Hepatocyte (in vitro differentiated cells): Measurements from ENCODE around the gene GOLGA7B. TPM values are rescaled to one million over a fixed set of nuclear protein-coding genes. Genes with fewer than 3 reads are reported as not detected.

Experiments used
- DNase-seq: peaks from one replicate; pipeline ENCODE4 v3.0.0-alpha.2; 2016; ENCODE audit warnings: low spot score
- H2AFZ ChIP-seq: fragments of 200-600 bp; sonication (generic); 2 replicates; pipeline ENCODE4 v1.6.0; 2016; ENCODE audit warnings: antibody characterized with exemption, mild to moderate bottlenecking
- H3K27ac ChIP-seq: fragments of 200-600 bp; sonication (generic); 2 replicates; pipeline ENCODE4 v1.5.1; 2016; ENCODE audit warnings: mild to moderate bottlenecking
- H3K27me3 ChIP-seq: fragments of 200-600 bp; sonication (generic); 2 replicates; pipeline ENCODE4 v1.6.1; 2016
- H3K36me3 ChIP-seq: fragments of 200-600 bp; sonication (generic); replicated peaks from 2 replicates; pipeline ENCODE4 v1.5.1; 2016; ENCODE audit warnings: low read depth; ENCODE audit not compliant: insufficient read depth
- H3K4me1 ChIP-seq: fragments of 200-600 bp; sonication (generic); 2 replicates; pipeline ENCODE4 v1.5.1; 2016; ENCODE audit warnings: mild to moderate bottlenecking, moderate library complexity; ENCODE audit not compliant: insufficient read depth
- H3K4me2 ChIP-seq: fragments of 200-600 bp; sonication (generic); 2 replicates; pipeline ENCODE4 v1.6.0; 2016
- H3K4me3 ChIP-seq: fragments of 200-600 bp; sonication (generic); 2 replicates; pipeline ENCODE4 v1.5.1; 2016; ENCODE audit warnings: mild to moderate bottlenecking
- H3K79me2 ChIP-seq: fragments of 200-600 bp; sonication (generic); 2 replicates; pipeline ENCODE4 v1.6.0; 2017; ENCODE audit warnings: mild to moderate bottlenecking
- H3K9me2 ChIP-seq: fragments of 200-600 bp; sonication (generic); replicated peaks from 2 replicates; pipeline ENCODE4 v1.6.0; 2017; ENCODE audit warnings: mild to moderate bottlenecking; ENCODE audit not compliant: insufficient read depth
- H3K9me3 ChIP-seq: fragments of 200-600 bp; sonication (generic); 2 replicates; pipeline ENCODE4 v1.5.1; 2016; ENCODE audit warnings: low read depth, mild to moderate bottlenecking
- H4K20me1 ChIP-seq: fragments of 200-600 bp; sonication (generic); 2 replicates; pipeline ENCODE4 v1.6.0; 2016; ENCODE audit warnings: mild to moderate bottlenecking; ENCODE audit not compliant: insufficient read depth, poor library complexity, severe bottlenecking
- CTCF ChIP-seq: fragments of 200-600 bp; sonication (generic); IDR thresholded peaks from 2 replicates; pipeline ENCODE4 v1.5.1; 2016; ENCODE audit warnings: antibody characterized with exemption, mild to moderate bottlenecking; ENCODE audit not compliant: poor library complexity
- EZH2 ChIP-seq: fragments of 200-600 bp; sonication (generic); IDR thresholded peaks from 2 replicates; pipeline ENCODE4 v1.6.1; 2016; ENCODE audit warnings: antibody characterized with exemption, mild to moderate bottlenecking, borderline replicate concordance
- EZH2phosphoT487 ChIP-seq: fragments of 200-600 bp; sonication (generic); IDR thresholded peaks from one replicate; pipeline ENCODE4 v1.6.1; 2018; ENCODE audit warnings: antibody characterized with exemption, mild to moderate bottlenecking, low read depth, moderate library complexity; ENCODE audit not compliant: unreplicated experiment, severe bottlenecking
- WGBS: methylation state at CpG from one replicate; pipeline ENCODE4 v1.1.6; 2016; ENCODE audit warnings: low lambda C conversion rate; ENCODE audit errors: missing lambda C conversion rate; 5-methylcytosine and 5-hydroxymethylcytosine counted together
- polyA plus RNA-seq: library from polyadenylated mRNA; unstranded; fragments of >200 nt; fragmentation: Nextera tagmentation; extraction: Ambion mirVana; gene quantifications from 2 replicates; pipeline ENCODE4 v1.2.1, GENCODE V29; 2016
- total RNA-seq: library from RNA; depleted of rRNA; stranded (reverse); fragments of >200 nt; gene quantifications from 2 replicates; pipeline ENCODE4 v1.2.3, GENCODE V29; 2014

Gene GOLGA7B
- total and polyA plus RNA-seq, 2 experiments from 2014 or later, result 0.15 to 1.5 TPM

- Histone ChIP-seq H3K9me2 (no peaks in the 10 kb centered on the region), H3K4me2 (no peak overlapping the region), H3K4me1 (no peaks in the 10 kb centered on the region), H3K36me3 (no peaks in the 10 kb centered on the region), H3K27ac (no peak overlapping the region), H4K20me1 (no peaks in the 10 kb centered on the region), H3K79me2 (no peaks in the 10 kb centered on the region), H3K4me3 (no peak overlapping the region), H3K9me3 (no peaks in the 10 kb centered on the region), H2AFZ (no peak overlapping the region), H3K27me3 (peaks cover 14% of the 10 kb centered on the region)
- 85% methylated on average over 4 of the region's 4 CpGs for WGBS
- TF ChIP-seq EZH2phosphoT487, result no peak
- TF ChIP-seq EZH2, result no peak
- TF ChIP-seq CTCF, result no peak
- no peak for DNase-seq
Observed at GRCh38 chr10:97910661-97911060, 61.0 kb downstream of the GOLGA7B start.

- Histone ChIP-seq H3K27me3 (peaks cover 14% of the 10 kb centered on the region), H3K4me3 (no peak overlapping the region), H3K4me1 (no peaks in the 10 kb centered on the region), H3K9me3 (no peaks in the 10 kb centered on the region), H3K27ac (no peak overlapping the region), H2AFZ (no peak overlapping the region), H3K4me2 (no peak overlapping the region), H3K9me2 (no peaks in the 10 kb centered on the region), H4K20me1 (no peaks in the 10 kb centered on the region), H3K79me2 (no peaks in the 10 kb centered on the region), H3K36me3 (no peaks in the 10 kb centered on the region)
- no peak for DNase-seq
- WGBS, result 77% methylated on average over 5 of the region's 5 CpGs
- TF ChIP-seq CTCF, result no peak
- TF ChIP-seq EZH2, result no peak
- TF ChIP-seq EZH2phosphoT487, result no peak
Observed at GRCh38 chr10:97911217-97911616, 61.6 kb downstream of the GOLGA7B start.

- Histone ChIP-seq H3K4me3 (no peak overlapping the region), H3K4me1 (no peaks in the 10 kb centered on the region), H3K27me3 (peaks cover 20% of the 10 kb centered on the region), H3K9me2 (no peaks in the 10 kb centered on the region), H3K79me2 (no peaks in the 10 kb centered on the region), H3K36me3 (no peaks in the 10 kb centered on the region), H3K27ac (no peak overlapping the region), H4K20me1 (no peaks in the 10 kb centered on the region), H2AFZ (no peak overlapping the region), H3K4me2 (no peak overlapping the region), H3K9me3 (no peaks in the 10 kb centered on the region)
- TF ChIP-seq EZH2, result no peak
- WGBS, result 63% methylated on average over 2 of the region's 2 CpGs
- no peak for DNase-seq
Observed at GRCh38 chr10:97913193-97913592, 63.5 kb downstream of the GOLGA7B start.

- Histone ChIP-seq H3K4me3 (no peak overlapping the region), H3K4me1 (no peaks in the 10 kb centered on the region), H3K27ac (no peak overlapping the region), H3K27me3 (peaks cover 20% of the 10 kb centered on the region), H3K9me3 (no peaks in the 10 kb centered on the region), H3K79me2 (no peaks in the 10 kb centered on the region), H4K20me1 (no peaks in the 10 kb centered on the region), H2AFZ (no peak overlapping the region), H3K9me2 (no peaks in the 10 kb centered on the region), H3K4me2 (no peak overlapping the region), H3K36me3 (no peaks in the 10 kb centered on the region)
- no peak for DNase-seq
- no peak for TF ChIP-seq EZH2phosphoT487
- 84% methylated on average over 6 of the region's 6 CpGs for WGBS
Observed at GRCh38 chr10:97913614-97914013, 64.0 kb downstream of the GOLGA7B start.
